ENCODE measurements around the gene MUC15. TPM values are rescaled to one million over a fixed set of nuclear protein-coding genes. Genes with fewer than 3 reads are reported as not detected.

MUC15 gene
- total RNA-seq, 2 experiments from 2014 or later, result not detected

Other genes with a start within 250 kb of the MUC15 start
- not detected for gene ANO3, start 240.1 kb downstream of the MUC15 start, total RNA-seq
- gene SLC5A12, start 149.8 kb upstream of the MUC15 start, total RNA-seq, result not detected

Measured in CD8-positive, alpha-beta T cell (primary cell).